RWPE1 (cell line): ENCODE measurements around the gene MYO16.

ENCODE experiments used
- CTCF ChIA-PET: fragments of 350-600 bp; sonication (Branson Sonifier 250); formaldehyde crosslinking; extraction: SDS; loops from one replicate; lab custom pipeline; 2021; lab: Yijun Ruan, JAX
- POLR2A ChIA-PET: fragments of 400-600 bp; formaldehyde crosslinking; extraction: SDS; loops from one replicate; lab custom pipeline; 2020; ENCODE audit warnings: antibody characterized with exemption; ENCODE audit not compliant: low non-redundant PET; lab: Yijun Ruan, JAX
- DNase-seq: peaks from one replicate; pipeline ENCODE4 v3.0.0; 2012; ENCODE audit warnings: low spot score
- H3K27ac ChIP-seq: fragments of 450-650 bp; 2 replicates; pipeline ENCODE4 v1.5.1; 2017
- TF ChIP-seq, protein P1 (sequence below): fragments of 450-650 bp; conservative IDR thresholded peaks from 2 replicates; pipeline ENCODE4 v1.5.1; 2017; ENCODE audit warnings: low read depth, mild to moderate bottlenecking

The MYO16 gene

DNA sequence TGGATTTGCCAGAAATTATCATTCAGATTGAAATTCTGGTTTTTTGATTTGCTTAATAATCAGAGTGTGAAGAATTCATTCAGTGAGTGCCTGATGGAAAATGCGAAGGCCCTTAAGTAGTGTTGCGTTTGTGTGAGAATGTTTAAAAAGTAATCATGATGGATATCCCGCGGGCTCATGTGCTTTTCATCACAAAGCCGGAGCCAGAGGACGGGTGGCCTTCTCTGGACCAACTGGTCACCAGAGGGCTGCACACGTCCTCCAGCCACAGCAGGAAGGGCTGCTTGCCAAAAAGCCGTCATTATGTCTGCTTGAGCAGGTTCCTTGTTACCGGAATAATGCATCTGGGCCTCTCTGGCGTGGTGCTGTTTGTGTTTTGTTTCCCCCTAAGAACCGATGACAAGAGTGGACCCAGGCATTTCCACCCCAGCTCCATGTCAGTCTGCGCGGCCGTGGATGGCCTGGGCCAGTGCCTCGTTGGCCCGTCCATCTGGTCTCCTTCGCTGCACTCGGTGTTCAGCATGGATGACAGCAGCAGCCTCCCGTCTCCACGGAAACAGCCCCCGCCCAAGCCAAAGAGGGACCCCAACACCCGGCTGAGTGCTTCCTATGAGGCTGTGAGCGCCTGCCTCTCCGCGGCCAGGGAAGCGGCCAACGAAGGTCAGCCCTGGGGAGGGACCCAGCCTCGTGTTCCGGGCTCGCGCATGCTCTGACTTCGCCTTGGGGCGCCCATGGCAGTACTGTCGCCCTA lies 497.7 kb downstream of the MYO16 start:
- DNase-seq = no peak
- no peak overlapping the region for H3K27ac ChIP-seq
- CTCF ChIA-PET = no interaction called here
- POLR2A ChIA-PET = no interaction called here
- TF ChIP-seq, protein P1, sequence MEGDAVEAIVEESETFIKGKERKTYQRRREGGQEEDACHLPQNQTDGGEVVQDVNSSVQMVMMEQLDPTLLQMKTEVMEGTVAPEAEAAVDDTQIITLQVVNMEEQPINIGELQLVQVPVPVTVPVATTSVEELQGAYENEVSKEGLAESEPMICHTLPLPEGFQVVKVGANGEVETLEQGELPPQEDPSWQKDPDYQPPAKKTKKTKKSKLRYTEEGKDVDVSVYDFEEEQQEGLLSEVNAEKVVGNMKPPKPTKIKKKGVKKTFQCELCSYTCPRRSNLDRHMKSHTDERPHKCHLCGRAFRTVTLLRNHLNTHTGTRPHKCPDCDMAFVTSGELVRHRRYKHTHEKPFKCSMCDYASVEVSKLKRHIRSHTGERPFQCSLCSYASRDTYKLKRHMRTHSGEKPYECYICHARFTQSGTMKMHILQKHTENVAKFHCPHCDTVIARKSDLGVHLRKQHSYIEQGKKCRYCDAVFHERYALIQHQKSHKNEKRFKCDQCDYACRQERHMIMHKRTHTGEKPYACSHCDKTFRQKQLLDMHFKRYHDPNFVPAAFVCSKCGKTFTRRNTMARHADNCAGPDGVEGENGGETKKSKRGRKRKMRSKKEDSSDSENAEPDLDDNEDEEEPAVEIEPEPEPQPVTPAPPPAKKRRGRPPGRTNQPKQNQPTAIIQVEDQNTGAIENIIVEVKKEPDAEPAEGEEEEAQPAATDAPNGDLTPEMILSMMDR = no peak

DNA sequence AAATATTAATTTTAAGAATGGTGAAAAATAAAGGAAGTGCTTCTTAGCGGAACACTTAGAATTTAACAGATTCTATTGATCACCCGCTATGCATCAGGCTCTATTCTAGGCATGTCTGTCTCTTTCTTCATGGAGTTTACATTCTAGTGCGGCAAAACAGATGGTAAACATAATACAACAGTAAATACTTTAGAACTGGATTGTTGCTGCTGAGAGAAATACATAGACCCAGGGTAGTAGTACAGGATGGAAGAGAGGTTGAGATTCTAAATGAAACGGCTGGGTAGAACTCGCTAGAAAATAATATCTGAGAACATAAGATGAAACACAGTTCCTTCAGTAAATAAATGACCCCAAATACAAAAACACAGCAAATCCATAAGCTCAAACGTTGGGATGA lies 498.7 kb downstream of the MYO16 start:
- TF ChIP-seq, protein P1 = no peak
- POLR2A ChIA-PET = no interaction called here
- CTCF ChIA-PET = interaction anchor here (0.6 kb wide), 2 partner anchors 13 to 657 kb away, joined by 3 read pairs; no protein-coding TSS in a partner anchor
- no peak for DNase-seq
- no peak overlapping the region for H3K27ac ChIP-seq

DNA sequence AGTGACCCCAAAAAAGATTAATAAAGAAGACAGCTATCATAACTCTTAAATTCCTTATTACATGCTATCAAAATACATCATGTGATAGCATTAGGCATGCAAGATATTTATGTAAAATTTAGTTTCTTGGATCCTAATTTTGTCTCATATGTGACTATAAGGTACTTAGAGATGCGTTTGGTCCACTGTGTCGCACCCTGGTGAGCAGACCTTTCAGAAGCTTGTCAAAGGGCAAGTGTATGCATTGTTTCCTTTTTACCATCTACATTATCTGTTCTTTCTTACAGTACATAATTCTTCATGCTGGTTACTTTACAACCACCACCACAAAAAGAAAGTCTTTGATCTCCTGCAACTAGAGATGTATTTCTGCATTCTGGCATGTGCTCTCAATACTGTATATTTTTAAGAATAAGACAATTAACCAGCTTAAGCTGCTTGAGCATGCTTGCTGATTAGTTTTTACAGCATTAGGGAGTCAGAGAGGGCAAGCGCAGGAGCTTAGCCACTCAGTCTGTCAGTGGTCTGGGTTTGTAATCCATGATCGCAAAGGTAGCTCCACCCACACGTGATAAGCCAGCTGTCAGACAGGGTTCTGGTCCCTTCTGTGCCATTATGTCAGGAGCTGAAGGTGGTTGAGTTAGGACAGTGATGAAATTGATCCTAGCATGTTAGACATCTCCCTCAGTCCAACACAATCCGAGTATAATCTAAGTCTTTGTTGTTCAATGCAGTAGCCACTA lies 500.9 kb downstream of the MYO16 start:
- no peak for DNase-seq
- H3K27ac ChIP-seq = no peak overlapping the region
- CTCF ChIA-PET = no interaction called here
- TF ChIP-seq, protein P1 = no peak
- POLR2A ChIA-PET = no interaction called here

DNA sequence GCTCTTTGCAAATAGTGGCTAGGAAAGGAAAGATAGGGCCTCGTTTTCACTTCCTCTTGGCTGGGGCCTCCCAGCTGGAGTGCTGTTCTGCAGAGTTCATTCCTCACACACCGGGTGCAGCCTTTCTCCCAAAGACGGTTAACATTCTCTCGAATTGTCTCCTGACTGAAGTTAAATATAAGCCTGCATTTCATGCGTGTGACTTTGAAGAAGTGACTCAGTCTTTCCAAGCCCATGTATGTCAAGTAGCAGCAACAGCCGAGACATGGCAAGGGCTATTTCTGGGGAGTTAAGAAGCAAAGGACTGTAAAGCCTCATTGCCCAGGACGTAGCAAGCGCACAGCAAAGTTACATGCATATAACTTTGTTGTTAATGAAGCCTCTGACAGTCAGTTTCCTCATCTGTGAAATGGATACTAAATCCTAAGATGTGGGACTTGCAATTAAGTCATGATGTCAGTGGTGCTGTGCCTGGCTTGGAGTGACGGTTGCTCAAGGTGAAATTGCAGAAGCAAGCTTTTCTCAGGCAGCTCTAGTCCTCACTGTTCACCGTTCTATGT lies 502.4 kb downstream of the MYO16 start:
- DNase-seq = no peak
- ChIA-PET CTCF (no interaction called here), POLR2A (no interaction called here)
- TF ChIP-seq, protein P1 = no peak
- H3K27ac ChIP-seq = no peak overlapping the region

DNA sequence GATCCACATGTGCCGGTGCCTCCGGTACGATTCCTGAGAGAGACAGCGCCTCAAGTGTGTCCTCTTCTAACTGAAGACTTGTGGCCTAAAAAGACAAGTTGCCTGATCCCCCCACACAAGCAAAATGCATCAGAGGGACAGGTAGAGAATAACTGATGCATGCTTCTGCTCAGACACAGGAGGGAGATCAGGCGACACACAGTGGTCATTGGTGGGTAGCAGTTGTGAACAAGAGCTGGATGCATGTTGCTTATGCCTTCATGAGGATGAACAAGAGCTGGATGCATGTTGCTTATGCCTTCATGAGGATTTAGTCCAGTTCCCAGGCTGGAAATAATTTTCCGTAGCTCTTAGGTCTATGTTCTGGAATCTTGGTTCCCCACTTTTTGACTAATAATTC lies 505.6 kb downstream of the MYO16 start:
- POLR2A ChIA-PET = no interaction called here
- TF ChIP-seq, protein P1 = no peak
- CTCF ChIA-PET = interaction anchor here (0.6 kb wide), 1 partner anchor 147 kb away, joined by 4 read pairs; no protein-coding TSS in a partner anchor
- DNase-seq = no peak
- no peak overlapping the region for H3K27ac ChIP-seq

DNA sequence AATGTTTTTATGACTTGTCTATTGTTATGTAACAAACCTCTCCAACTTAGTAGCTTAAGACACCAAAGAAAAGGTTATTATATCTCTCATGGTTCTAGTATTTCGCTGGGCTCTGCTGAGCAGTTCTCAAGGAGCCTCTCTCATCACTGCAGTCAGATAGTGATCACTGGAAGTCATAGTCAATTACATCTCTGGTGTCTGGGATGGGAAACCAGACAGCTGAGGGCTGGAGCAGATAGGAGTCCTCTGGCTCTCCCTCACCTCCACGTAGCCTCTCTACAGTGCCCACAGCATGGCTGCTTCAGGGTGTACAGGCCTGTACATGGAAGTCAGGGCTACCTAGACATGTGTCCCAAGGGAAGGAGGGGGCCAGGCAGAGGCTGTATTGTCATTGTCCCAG lies 507.5 kb downstream of the MYO16 start:
- CTCF ChIA-PET = interaction anchor here (0.6 kb wide), 1 partner anchor 8 kb away, joined by 3 read pairs; no protein-coding TSS in a partner anchor
- no peak for DNase-seq
- H3K27ac ChIP-seq = no peak overlapping the region
- POLR2A ChIA-PET = interaction anchor here (0.6 kb wide), 1 partner anchor 99 kb away, joined by 3 read pairs; no protein-coding TSS in a partner anchor
- TF ChIP-seq, protein P1 = no peak
